CD4-positive, alpha-beta T cell treated with Interleukin-17A for 4 hours (primary cell): ENCODE measurements around the gene HOXA4.

Experiments
- DNase-seq: peaks from one replicate; pipeline ENCODE4 v3.0.0-alpha.2; 2020; ENCODE audit warnings: mixed read lengths

HOXA4 gene

GRCh38 chr7:27102581-27103442 is 27.7 kb downstream of the HOXA4 start, which contains the start of gene HOXA2:
Gene HOXA2, minus strand, starts transcription at chr7:27102683. Its CDS starts 183 bp downstream, at chr7:27102500.
- no peak for DNase-seq

- no peak for DNase-seq
Observed at GRCh38 chr7:27101957-27102580, 28.5 kb downstream of the HOXA4 start.

GRCh38 chr7:27101171-27101956 is 29.2 kb downstream of the HOXA4 start:
- DNase-seq: no peak

- no peak for DNase-seq
Observed at GRCh38 chr7:27100694-27101170, 29.8 kb downstream of the HOXA4 start.

GRCh38 chr7:27099453-27100370 is 30.8 kb downstream of the HOXA4 start:
- no peak for DNase-seq

- DNase-seq: no peak
Observed at GRCh38 chr7:27098578-27099451, 31.7 kb downstream of the HOXA4 start.

GRCh38 chr7:27097686-27098577 is 32.6 kb downstream of the HOXA4 start:
- DNase-seq: no peak

GRCh38 chr7:27096768-27097514 is 33.6 kb downstream of the HOXA4 start:
- peak; percentile 14 for DNase-seq

GRCh38 chr7:27095897-27096767 is 34.4 kb downstream of the HOXA4 start, which contains the start of gene HOXA1:
Gene HOXA1, minus strand, starts transcription at chr7:27096000. Its CDS starts 88 bp downstream, at chr7:27095912.
- peak; percentile 83 for DNase-seq

GRCh38 chr7:27095050-27095896 is 35.3 kb downstream of the HOXA4 start:
- peak; percentile 27 for DNase-seq

- no peak for DNase-seq
Observed at GRCh38 chr7:27094304-27095049, 36.1 kb downstream of the HOXA4 start.

GRCh38 chr7:27093184-27093895 is 37.2 kb downstream of the HOXA4 start:
- DNase-seq: no peak

- DNase-seq: no peak
Observed at GRCh38 chr7:27092819-27093110, 37.8 kb downstream of the HOXA4 start.

- DNase-seq: no peak
Observed at GRCh38 chr7:27091941-27092818, 38.4 kb downstream of the HOXA4 start.

- no peak for DNase-seq
Observed at GRCh38 chr7:27091105-27091504, 39.5 kb downstream of the HOXA4 start.
